Trophoblast cell (in vitro differentiated cells and primary cell): ENCODE data around the gene NF1.
A peak's percentile ranks its signal among the peaks of the same experiment; 100 is the strongest.

Experiments used
- DNase-seq, 2 donors: peaks; one replicate each; pipeline ENCODE4 v3.0.0-alpha.2; 2016
- H2AFZ ChIP-seq: 2 replicates; pipeline ENCODE4 v1.6.1; 2013; ENCODE audit warnings: low read length, moderate library complexity, mild to moderate bottlenecking; ENCODE audit not compliant: insufficient read depth, poor library complexity
- H2AK5ac ChIP-seq: 2 replicates; pipeline ENCODE4 v1.6.1; 2013; ENCODE audit warnings: mild to moderate bottlenecking, low read length
- H2BK120ac ChIP-seq: 2 replicates; pipeline ENCODE4 v1.6.1; 2013; ENCODE audit warnings: low read length, mild to moderate bottlenecking, moderate library complexity; ENCODE audit not compliant: insufficient read depth, poor library complexity
- H2BK12ac ChIP-seq: 2 replicates; pipeline ENCODE4 v1.6.1; 2013; ENCODE audit warnings: mild to moderate bottlenecking, low read length, moderate library complexity
- H2BK5ac ChIP-seq: 2 replicates; pipeline ENCODE4 v1.6.1; 2013; ENCODE audit warnings: low read length, low read depth, moderate library complexity, mild to moderate bottlenecking; ENCODE audit not compliant: poor library complexity
- H3K14ac ChIP-seq: 2 replicates; pipeline ENCODE4 v1.6.1; 2013; ENCODE audit warnings: mild to moderate bottlenecking, low read length
- H3K18ac ChIP-seq: 2 replicates; pipeline ENCODE4 v1.6.1; 2013; ENCODE audit warnings: mild to moderate bottlenecking, low read length
- H3K23ac ChIP-seq: 2 replicates; pipeline ENCODE4 v1.6.1; 2013; ENCODE audit warnings: low read length
- H3K27ac ChIP-seq: 2 replicates; pipeline ENCODE4 v1.5.1; 2013; ENCODE audit warnings: low read depth, mild to moderate bottlenecking, inconsistent platforms, low read length, moderate library complexity
- H3K27me3 ChIP-seq: 2 replicates; pipeline ENCODE4 v1.6.1; 2013; ENCODE audit warnings: inconsistent platforms, mild to moderate bottlenecking, low read length, moderate library complexity; ENCODE audit not compliant: insufficient read depth
- H3K36me3 ChIP-seq, 2 experiments: 1 replicate in 1 of 2; 2 replicates in 1 of 2; pipeline ENCODE4 v1.6.1; 2013; ENCODE audit warnings: low read length in 2 of 2, mild to moderate bottlenecking in 2 of 2, moderate library complexity in 1 of 2; ENCODE audit not compliant: insufficient read depth in 2 of 2, control insufficient read depth in 1 of 2
- H3K4ac ChIP-seq: 2 replicates; pipeline ENCODE4 v1.6.1; 2013; ENCODE audit warnings: low read depth, mild to moderate bottlenecking, low read length, moderate library complexity
- H3K4me1 ChIP-seq, 2 experiments: 1 replicate in 1 of 2; 2 replicates in 1 of 2; pipeline ENCODE4 v1.6.1; 2013; ENCODE audit warnings: low read length in 2 of 2, mild to moderate bottlenecking in 2 of 2, moderate library complexity in 1 of 2; ENCODE audit not compliant: insufficient read depth in 2 of 2, control insufficient read depth in 1 of 2
- H3K4me2 ChIP-seq: 2 replicates; pipeline ENCODE4 v1.6.1; 2013; ENCODE audit warnings: inconsistent platforms, mild to moderate bottlenecking, low read length, moderate library complexity
- H3K4me3 ChIP-seq: 2 replicates; pipeline ENCODE4 v1.5.1; 2013; ENCODE audit warnings: mild to moderate bottlenecking, low read depth, low read length, inconsistent platforms
- H3K79me1 ChIP-seq: one replicate; pipeline ENCODE4 v1.6.1; 2013; ENCODE audit warnings: low read length
- H3K79me2 ChIP-seq: 2 replicates; pipeline ENCODE4 v1.6.1; 2013; ENCODE audit warnings: low read length, mild to moderate bottlenecking; ENCODE audit not compliant: control insufficient read depth, insufficient read depth, poor library complexity
- H3K9ac ChIP-seq: 2 replicates; pipeline ENCODE4 v1.6.1; 2013; ENCODE audit warnings: mild to moderate bottlenecking, low read length
- H3K9me3 ChIP-seq: 2 replicates; pipeline ENCODE4 v1.6.1; 2013; ENCODE audit warnings: low read depth, mild to moderate bottlenecking, control low read depth, inconsistent platforms, low read length; ENCODE audit not compliant: insufficient read depth
- H4K12ac ChIP-seq: 2 replicates; pipeline ENCODE4 v1.6.1; 2013; ENCODE audit warnings: low read depth, mild to moderate bottlenecking, low read length, moderate library complexity
- H4K8ac ChIP-seq: 2 replicates; pipeline ENCODE4 v1.6.1; 2013; ENCODE audit warnings: low read depth, mild to moderate bottlenecking, low read length, moderate library complexity
- H4K91ac ChIP-seq: one replicate; pipeline ENCODE4 v1.6.1; 2013; ENCODE audit warnings: low read depth, mild to moderate bottlenecking, low read length, moderate library complexity
- WGBS: extraction: QIAGEN DNeasy Blood & Tissue Kit; methylation state at CpG from one replicate; pipeline ENCODE4 v1.1.7; 2013; ENCODE audit warnings: missing lambda C conversion rate; ENCODE audit not compliant: insufficient read length, insufficient coverage; ENCODE audit errors: extremely low coverage; 5-methylcytosine and 5-hydroxymethylcytosine counted together

Gene NF1

GRCh38 chr17:31099016-31099415 is 4.2 kb downstream of the NF1 start:
- Histone ChIP-seq H3K27me3 (no peaks in the 10 kb centered on the region), H2BK120ac (no peak overlapping the region), H3K4ac (peak overlapping the region; percentile 46), H4K8ac (no peak overlapping the region), H3K18ac (no peak overlapping the region), H3K23ac (no peak overlapping the region), H2AFZ (no peak overlapping the region), H3K79me1 (peaks cover 8% of the 10 kb centered on the region), H2BK5ac (no peak overlapping the region), H3K9ac (no peak overlapping the region), H3K4me2 (no peak overlapping the region), H3K36me3 (no peaks in the 10 kb centered on the region), H3K4me3 (no peak overlapping the region), H2BK12ac (no peak overlapping the region), H4K91ac (no peak overlapping the region), H3K79me2 (peaks cover 11% of the 10 kb centered on the region), H3K4me1 (peaks cover 0 to 4% of the 10 kb centered on the region in 2 experiments), H3K27ac (no peak overlapping the region), H2AK5ac (no peak overlapping the region), H3K14ac (no peak overlapping the region), H3K9me3 (no peaks in the 10 kb centered on the region), H4K12ac (no peak overlapping the region)
- DNase-seq = no peak
- WGBS = no CpG with 5 or more reads among the region's 3 CpGs

GRCh38 chr17:31100840-31101459 is 6.2 kb downstream of the NF1 start:
- Histone ChIP-seq H3K9ac (no peak overlapping the region), H3K36me3 (no peaks in the 10 kb centered on the region), H2AFZ (no peak overlapping the region), H3K23ac (no peak overlapping the region), H3K18ac (no peak overlapping the region), H3K79me1 (no peaks in the 10 kb centered on the region), H3K4me3 (no peak overlapping the region), H2BK5ac (no peak overlapping the region), H4K91ac (no peak overlapping the region), H3K4ac (peak overlapping the region; percentile 21), H3K14ac (no peak overlapping the region), H2AK5ac (no peak overlapping the region), H3K4me1 (peaks cover 0 to 2% of the 10 kb centered on the region in 2 experiments), H3K27me3 (no peaks in the 10 kb centered on the region), H2BK120ac (no peak overlapping the region), H3K27ac (no peak overlapping the region), H4K8ac (no peak overlapping the region), H3K79me2 (peaks cover 2% of the 10 kb centered on the region), H4K12ac (no peak overlapping the region), H3K4me2 (no peak overlapping the region), H2BK12ac (no peak overlapping the region), H3K9me3 (no peaks in the 10 kb centered on the region)
- no CpG with 5 or more reads among the region's 8 CpGs for WGBS
- no peak for DNase-seq

GRCh38 chr17:31101943-31102342 is 7.2 kb downstream of the NF1 start:
- Histone ChIP-seq H3K4me3 (no peak overlapping the region), H3K9me3 (no peaks in the 10 kb centered on the region), H3K79me1 (no peaks in the 10 kb centered on the region), H3K36me3 (no peaks in the 10 kb centered on the region), H3K4me1 (no peaks in the 10 kb centered on the region), H4K12ac (no peak overlapping the region), H4K91ac (no peak overlapping the region), H3K27ac (no peak overlapping the region), H3K9ac (no peak overlapping the region), H3K23ac (no peak overlapping the region), H3K18ac (no peak overlapping the region), H3K14ac (no peak overlapping the region), H2BK5ac (no peak overlapping the region), H3K79me2 (peaks cover 2% of the 10 kb centered on the region), H3K4me2 (no peak overlapping the region), H2AFZ (no peak overlapping the region), H3K4ac (no peak overlapping the region), H4K8ac (no peak overlapping the region), H2BK12ac (no peak overlapping the region), H2BK120ac (no peak overlapping the region), H2AK5ac (no peak overlapping the region), H3K27me3 (no peaks in the 10 kb centered on the region)
- DNase-seq = no peak

GRCh38 chr17:31105991-31106390 is 11.2 kb downstream of the NF1 start:
- H3K9ac ChIP-seq = no peak overlapping the region
- no peaks in the 10 kb centered on the region for H3K79me1 ChIP-seq
- no peaks in the 10 kb centered on the region for H3K36me3 ChIP-seq
- no peak overlapping the region for H4K12ac ChIP-seq
- no peak overlapping the region for H3K4ac ChIP-seq
- no peak overlapping the region for H3K23ac ChIP-seq
- peaks cover 2% of the 10 kb centered on the region for H3K79me2 ChIP-seq
- DNase-seq = no peak
- no peak overlapping the region for H2AFZ ChIP-seq
- H3K4me3 ChIP-seq = no peak overlapping the region
- H3K4me1 ChIP-seq = no peaks in the 10 kb centered on the region
- no peak overlapping the region for H2BK120ac ChIP-seq
- no peak overlapping the region for H3K14ac ChIP-seq
- H2BK12ac ChIP-seq = no peak overlapping the region
- H4K8ac ChIP-seq = no peak overlapping the region
- H3K18ac ChIP-seq = no peak overlapping the region
- no peak overlapping the region for H3K4me2 ChIP-seq
- H3K27ac ChIP-seq = no peak overlapping the region
- no CpG with 5 or more reads among the region's 1 CpG for WGBS
- H3K9me3 ChIP-seq = no peaks in the 10 kb centered on the region
- no peaks in the 10 kb centered on the region for H3K27me3 ChIP-seq
- no peak overlapping the region for H2AK5ac ChIP-seq
- H4K91ac ChIP-seq = no peak overlapping the region
- no peak overlapping the region for H2BK5ac ChIP-seq
